Fibroblast of upper back skin (primary cell): Measurements from ENCODE around the gene NLE1.
A peak's percentile ranks its signal among the peaks of the same experiment; 100 is the strongest.
"Not testable (repeated sequence)": the region's sequence is repeated elsewhere in the genome, so short reads cannot be mapped to it uniquely, and the experiment has no call there.

Experiments
- DNase-seq: peaks from one replicate; pipeline ENCODE4 v3.0.0-alpha.2; 2013

NLE1 gene

DNA sequence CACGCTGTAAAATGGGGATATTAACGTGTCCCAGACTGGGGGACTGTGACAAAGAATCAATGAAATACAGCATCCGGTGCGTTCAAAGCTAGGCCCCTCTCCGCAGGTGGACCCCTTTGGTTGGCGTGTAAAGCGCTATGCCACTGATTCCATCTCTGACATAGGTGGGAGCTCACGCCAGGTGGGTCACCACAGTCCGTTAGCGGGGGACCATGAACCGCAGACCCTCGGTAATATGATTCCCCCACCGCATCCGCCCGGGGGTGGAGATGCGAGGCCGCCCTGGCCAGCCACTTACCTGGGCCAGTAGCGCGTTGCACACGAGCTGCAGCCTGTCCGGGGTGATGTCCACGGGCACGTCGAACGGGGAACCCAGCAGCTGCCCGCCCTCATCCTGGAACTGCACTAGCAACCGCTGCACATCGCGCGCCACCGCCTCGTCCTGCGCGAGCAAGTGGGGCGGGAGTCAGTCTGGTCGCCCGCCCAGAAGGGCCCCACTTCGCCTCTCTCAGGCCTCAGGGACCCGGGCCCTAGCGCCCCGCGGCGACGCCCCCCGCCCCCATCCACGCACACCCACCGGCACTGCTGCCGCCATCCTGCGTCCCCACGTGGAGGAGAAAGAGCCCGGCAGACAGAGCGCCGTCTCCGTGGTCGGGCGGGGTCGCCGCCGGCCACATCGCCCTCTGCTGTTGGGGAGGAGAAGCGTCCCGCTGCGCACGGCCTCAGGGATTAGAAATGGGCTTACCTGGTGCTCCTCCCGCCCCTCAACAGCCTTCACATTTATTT is at the start of gene NLE1:
NLE1 (minus strand) TSS at position 623 of the 786 bp plus-strand sequence; CDS start at position 595, 28 bp downstream.
- peak; percentile 75 for DNase-seq

- DNase-seq = no peak
Measured at GRCh38 chr17:35191001-35191695, 49.0 kb upstream of the NLE1 start.

- peak; percentile 4 for DNase-seq
Measured at GRCh38 chr17:35189291-35189690, 47.2 kb upstream of the NLE1 start.

GRCh38 chr17:35188111-35188510 is 46.0 kb upstream of the NLE1 start:
- no peak for DNase-seq

- no peak for DNase-seq
Measured at GRCh38 chr17:35187481-35187880, 45.4 kb upstream of the NLE1 start.

DNA sequence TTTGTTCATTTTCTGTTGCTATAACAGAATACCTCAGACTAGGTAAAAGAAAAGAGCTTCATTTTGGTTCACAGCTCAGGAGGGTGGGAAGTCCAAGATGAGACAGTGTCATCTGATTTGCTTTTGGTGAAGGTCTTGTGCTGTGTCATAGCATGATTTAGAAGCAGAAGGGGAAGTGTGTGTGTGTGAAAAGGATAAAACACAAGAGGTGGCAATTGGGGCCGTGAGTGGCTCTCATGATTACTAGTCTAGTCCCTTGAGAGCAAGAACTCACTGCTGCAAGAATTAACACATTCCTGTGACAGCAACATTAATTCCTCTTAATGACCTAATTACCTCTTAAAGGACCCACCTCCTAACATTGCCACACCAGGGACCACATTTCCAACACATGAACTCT is 43.7 kb upstream of the NLE1 start:
- DNase-seq = no peak

GRCh38 chr17:35184274-35184673 is 42.2 kb upstream of the NLE1 start:
- DNase-seq = no peak

DNA sequence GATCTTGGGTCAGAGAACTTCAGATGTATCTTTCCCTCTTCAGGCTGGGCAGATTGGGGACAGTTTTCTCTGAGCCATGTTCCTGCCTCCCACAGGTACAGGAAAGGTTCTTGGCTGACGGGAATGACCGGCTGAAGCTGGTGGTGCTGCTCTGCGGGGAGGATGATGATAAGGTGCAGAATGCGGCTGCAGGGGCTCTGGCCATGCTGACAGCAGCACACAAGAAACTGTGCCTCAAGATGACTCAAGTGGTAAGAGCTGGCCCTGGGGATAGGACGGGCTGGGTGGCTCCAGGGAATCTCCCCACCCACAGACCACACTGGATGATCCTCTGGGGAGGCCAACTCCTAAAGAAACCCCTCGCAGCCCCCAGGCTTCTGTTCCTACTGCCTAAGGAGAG is 41.2 kb upstream of the NLE1 start:
- DNase-seq = no peak

DNA sequence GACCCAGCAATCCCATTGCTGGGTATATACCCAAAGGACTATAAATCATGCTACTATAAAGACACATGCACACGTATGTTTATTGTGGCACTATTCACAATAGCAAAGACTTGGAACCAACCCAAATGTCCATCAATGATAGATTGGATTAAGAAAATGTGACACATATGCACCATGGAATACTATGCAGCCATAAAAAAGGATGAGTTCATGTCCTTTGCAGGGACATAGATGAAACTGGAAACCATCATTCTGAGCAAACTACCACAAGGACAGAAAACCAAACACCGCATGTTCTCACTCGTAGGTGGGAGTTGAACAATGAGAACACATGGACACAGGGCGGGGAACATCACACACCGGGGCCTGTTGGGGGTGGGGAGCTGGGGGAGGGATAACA is 37.3 kb upstream of the NLE1 start:
- not testable (repeated sequence) for DNase-seq

GRCh38 chr17:35176897-35177296 is 34.8 kb upstream of the NLE1 start:
- no peak for DNase-seq

- DNase-seq = no peak
Measured at GRCh38 chr17:35175638-35176415, 33.7 kb upstream of the NLE1 start.

DNA sequence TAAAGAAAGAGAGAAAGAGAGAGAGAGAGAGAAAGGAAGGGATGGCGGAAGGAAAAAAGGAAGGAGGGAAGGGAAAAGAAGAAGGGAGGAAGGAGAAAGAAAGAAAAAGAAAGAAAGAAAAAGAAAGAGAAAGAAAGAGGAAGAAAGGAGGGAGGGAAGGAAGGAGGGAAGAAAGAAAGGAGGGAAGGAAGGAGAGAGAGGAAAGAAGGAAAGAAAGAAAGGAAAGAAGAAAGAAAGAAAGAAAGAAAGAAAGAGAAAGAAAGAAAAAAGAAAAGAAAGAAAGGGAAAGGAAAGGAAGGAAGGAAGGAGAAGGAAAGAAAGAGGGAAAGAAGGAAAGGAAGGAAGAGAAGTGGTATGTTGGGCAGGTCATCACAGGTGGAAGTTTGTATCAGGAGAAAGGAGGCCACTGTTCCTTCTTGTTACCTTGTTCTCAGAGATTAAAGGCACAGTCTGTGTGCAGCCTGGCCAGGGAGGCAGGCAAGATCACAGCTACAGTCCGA is 32.8 kb upstream of the NLE1 start:
- DNase-seq = no peak

- DNase-seq = not testable (repeated sequence)
Measured at GRCh38 chr17:35172321-35172720, 30.2 kb upstream of the NLE1 start.

DNA sequence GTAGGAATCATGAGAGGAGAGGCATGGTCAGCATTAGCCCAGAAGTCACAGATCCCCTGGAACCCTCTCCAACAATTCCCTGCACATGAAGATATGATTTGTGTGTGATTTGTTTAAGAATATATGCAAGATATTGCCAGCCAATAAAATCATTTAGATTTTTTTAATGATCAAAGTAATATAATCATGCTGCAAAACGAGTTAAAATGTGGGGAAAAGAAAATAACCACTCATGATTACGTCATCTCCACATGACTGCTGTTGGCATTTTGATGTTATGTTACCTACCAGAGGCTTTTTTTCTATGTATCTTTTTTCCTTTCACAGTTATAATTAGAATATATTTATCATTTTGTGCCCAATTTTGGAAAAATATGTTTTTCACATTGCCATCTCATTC is 29.7 kb upstream of the NLE1 start:
- no peak for DNase-seq

GRCh38 chr17:35170968-35171771 is 29.1 kb upstream of the NLE1 start:
- DNase-seq = peak; percentile 26

- no peak for DNase-seq
Measured at GRCh38 chr17:35169835-35170363, 27.8 kb upstream of the NLE1 start.

DNA sequence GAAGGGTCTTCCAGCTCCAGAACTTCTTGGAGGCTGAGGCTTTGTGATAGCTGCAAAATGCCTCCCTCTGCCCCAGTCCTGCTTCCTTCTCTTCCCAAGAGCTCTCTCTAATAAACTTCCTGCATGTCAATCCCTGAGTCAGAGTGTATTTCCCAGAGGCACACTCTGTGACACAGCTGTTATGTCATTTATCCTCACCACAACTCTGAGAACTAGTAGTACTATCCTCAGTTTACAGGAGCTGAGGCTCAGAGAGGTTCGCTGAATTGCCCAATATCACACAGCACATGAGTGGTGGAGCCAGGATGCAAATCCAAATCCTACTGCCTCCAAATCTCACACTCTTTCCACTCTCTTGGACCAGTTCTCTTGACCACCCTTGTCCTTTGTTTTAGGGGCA is 25.6 kb upstream of the NLE1 start:
- DNase-seq = peak; percentile 1

DNA sequence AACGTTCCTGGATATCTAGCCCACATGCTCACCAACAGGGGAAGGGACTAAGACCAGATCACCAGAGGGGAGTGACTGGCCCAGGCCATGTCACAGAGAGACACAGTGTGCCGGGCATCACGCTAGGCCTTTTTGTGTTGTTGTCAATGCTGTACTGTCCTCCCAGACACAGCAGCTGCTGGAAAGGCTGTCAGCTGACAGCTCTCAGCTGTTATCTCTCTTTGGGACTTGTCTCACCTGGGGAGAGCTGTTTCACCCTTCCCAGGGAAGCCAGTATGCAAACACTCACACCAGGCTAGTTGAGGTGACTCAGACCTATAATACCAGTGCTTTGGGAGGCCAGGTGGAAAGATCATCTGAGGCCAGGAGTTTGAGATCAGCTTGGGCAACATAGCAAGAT is 24.9 kb upstream of the NLE1 start:
- DNase-seq = no peak

DNA sequence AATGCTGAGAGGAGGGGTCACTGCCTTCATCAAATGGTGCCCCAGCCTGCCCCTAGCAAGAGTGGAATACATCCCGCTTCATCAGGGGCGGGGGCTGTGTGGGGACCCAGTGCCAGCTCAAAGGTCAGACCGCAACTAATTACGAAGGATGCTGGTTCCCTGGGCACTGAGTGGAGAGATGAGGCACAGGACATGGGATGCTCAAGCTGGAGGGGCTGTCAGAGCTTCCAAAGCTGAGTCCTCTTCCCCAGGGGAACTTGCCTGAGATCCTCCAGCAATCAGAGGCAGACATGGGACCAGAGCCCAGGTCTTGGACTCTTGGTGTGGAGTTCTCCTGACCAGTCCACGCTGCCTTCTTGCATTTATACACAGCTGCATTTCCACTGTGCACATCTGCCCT is 24.4 kb upstream of the NLE1 start:
- DNase-seq = no peak

- no peak for DNase-seq
Measured at GRCh38 chr17:35164716-35165115, 22.6 kb upstream of the NLE1 start.

DNA sequence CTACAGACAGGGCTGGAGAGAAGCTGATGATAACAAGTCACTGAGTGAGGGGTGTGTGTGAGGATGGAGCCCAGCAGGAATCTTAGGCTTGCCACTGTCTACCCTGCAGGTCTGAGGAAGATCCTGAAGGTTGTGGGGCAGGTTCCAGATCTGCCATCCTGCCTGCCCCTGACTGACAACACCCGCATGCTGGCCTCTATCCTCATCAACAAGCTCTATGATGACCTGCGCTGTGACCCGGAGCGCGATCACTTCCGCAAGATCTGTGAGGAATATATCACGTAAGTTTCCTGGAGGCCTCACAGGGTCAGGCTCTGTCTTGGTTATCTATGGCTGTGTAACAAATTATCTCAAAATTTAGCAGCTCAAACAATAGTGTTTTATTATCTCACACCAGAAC is 21.8 kb upstream of the NLE1 start:
- no peak for DNase-seq

DNA sequence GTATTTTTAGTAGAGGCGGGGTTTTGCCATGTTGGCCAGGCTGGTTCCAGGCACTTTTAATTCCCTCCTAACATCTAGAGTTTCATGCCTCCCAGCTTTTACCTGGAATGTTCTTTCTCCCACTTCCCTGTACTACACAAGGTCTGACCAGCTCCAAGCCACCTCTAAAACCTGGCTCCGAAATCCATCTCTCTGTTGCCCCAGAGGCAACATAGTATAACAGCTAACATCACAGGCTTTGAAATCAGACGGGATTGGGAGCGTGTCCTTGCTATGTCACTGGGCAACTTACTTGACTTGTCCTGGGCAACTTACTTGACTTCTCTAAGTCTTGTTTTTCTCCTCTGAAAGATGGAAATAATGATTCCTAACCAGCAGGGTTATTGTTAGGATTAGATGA is 20.7 kb upstream of the NLE1 start:
- no peak for DNase-seq
